HG03095 (cell line): Measurements from ENCODE around the gene IARS1.

ENCODE experiments used
- ATAC-seq: cut with Tn5 transposase; IDR thresholded peaks from one replicate; pipeline ENCODE4 v1.9.1; 2021; ENCODE audit warnings: moderate library complexity; ENCODE audit not compliant: unreplicated experiment

IARS1 gene

GRCh38 chr9:92293452-92294296 lies at the start of gene IARS1:
IARS1 (minus strand) TSS chr9:92293697; CDS start chr9:92289419, 4,278 bp downstream.
- ATAC-seq, result peak; percentile 92

GRCh38 chr9:92342825-92343488 lies 49.5 kb upstream of the IARS1 start:
- ATAC-seq, result no peak

GRCh38 chr9:92341578-92341977 lies 48.1 kb upstream of the IARS1 start:
- ATAC-seq, result no peak

- no peak for ATAC-seq
Observed at GRCh38 chr9:92333282-92333634, 39.8 kb upstream of the IARS1 start.

GRCh38 chr9:92332577-92333281 lies 39.2 kb upstream of the IARS1 start:
- ATAC-seq, result no peak

- no peak for ATAC-seq
Observed at GRCh38 chr9:92328225-92328624, 34.7 kb upstream of the IARS1 start.

- ATAC-seq, result no peak
Observed at GRCh38 chr9:92327283-92327850, 33.9 kb upstream of the IARS1 start.

- ATAC-seq, result peak; percentile 2
Observed at GRCh38 chr9:92325991-92326500, 32.5 kb upstream of the IARS1 start.

GRCh38 chr9:92325269-92325990 lies 31.9 kb upstream of the IARS1 start, which contains the start of the genes CENPP and NOL8:
CENPP (plus strand) TSS chr9:92325953.
NOL8 (minus strand) TSS chr9:92325350; CDS start chr9:92324161, 1,189 bp downstream.
- ATAC-seq, result peak; percentile 88

- no peak for ATAC-seq
Observed at GRCh38 chr9:92324889-92325268, 31.4 kb upstream of the IARS1 start.

GRCh38 chr9:92324431-92324830 lies 30.9 kb upstream of the IARS1 start:
- no peak for ATAC-seq

GRCh38 chr9:92315456-92315855 lies 22.0 kb upstream of the IARS1 start:
- ATAC-seq, result no peak

- ATAC-seq, result no peak
Observed at GRCh38 chr9:92313624-92314012, 20.1 kb upstream of the IARS1 start.

- ATAC-seq, result no peak
Observed at GRCh38 chr9:92312887-92313623, 19.6 kb upstream of the IARS1 start.

- no peak for ATAC-seq
Observed at GRCh38 chr9:92310562-92310961, 17.1 kb upstream of the IARS1 start.

GRCh38 chr9:92308893-92309292 lies 15.4 kb upstream of the IARS1 start:
- ATAC-seq, result no peak

- no peak for ATAC-seq
Observed at GRCh38 chr9:92300936-92301335, 7.4 kb upstream of the IARS1 start.

- no peak for ATAC-seq
Observed at GRCh38 chr9:92299116-92299515, 5.6 kb upstream of the IARS1 start.

GRCh38 chr9:92298036-92298435 lies 4.5 kb upstream of the IARS1 start:
- ATAC-seq, result no peak

GRCh38 chr9:92297611-92298010 lies 4.1 kb upstream of the IARS1 start:
- no peak for ATAC-seq
